8988T (cell line): ENCODE measurements around the gene ATP8A2.

Experiments
- DNase-seq: peaks from one replicate; pipeline ENCODE4 v3.0.0; 2011

Gene ATP8A2

GRCh38 chr13:25981060-25981459 is 609.3 kb downstream of the ATP8A2 start:
- no peak for DNase-seq

DNA sequence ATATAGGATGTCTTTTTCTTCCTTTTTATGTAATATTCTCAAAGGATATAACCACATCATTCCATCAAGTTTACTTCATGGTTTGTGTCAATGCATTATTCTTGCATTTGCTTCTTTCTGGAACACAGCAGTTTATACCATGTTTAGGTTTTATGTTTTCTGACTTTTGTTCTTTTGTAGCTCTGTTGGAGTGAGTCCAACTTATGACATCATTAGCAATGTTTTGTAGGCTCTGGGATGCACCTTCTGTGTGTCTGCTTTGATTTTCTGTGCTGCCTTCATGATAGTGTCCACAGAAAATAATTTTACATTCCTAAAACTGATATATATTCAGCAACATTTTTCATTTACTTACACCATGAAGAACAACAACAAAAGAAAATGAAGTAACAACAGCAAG is 611.1 kb downstream of the ATP8A2 start:
- DNase-seq, result no peak

- no peak for DNase-seq
Observed at GRCh38 chr13:25987987-25988386, 616.2 kb downstream of the ATP8A2 start.

- DNase-seq, result no peak
Observed at GRCh38 chr13:25988661-25989060, 616.9 kb downstream of the ATP8A2 start.

DNA sequence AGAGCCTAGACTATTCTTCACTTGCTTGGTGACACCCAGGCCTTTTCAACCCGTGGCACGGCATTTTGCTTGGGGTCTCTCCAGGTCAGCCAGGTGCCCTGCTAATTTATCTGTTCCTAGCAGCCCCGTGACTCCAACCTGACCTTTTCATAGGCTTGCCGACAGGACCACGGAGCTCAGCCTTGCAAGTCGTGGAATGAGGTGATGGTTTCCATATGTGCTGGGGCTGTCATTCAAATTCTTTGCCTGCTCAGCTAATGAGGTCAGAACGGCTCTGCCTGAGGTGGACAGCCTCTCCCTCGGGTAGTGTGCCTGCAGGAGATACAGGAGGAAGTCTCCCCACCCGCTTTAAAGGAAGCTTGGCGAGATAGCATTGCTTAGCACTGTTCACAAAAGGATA is 619.0 kb downstream of the ATP8A2 start:
- no peak for DNase-seq

DNA sequence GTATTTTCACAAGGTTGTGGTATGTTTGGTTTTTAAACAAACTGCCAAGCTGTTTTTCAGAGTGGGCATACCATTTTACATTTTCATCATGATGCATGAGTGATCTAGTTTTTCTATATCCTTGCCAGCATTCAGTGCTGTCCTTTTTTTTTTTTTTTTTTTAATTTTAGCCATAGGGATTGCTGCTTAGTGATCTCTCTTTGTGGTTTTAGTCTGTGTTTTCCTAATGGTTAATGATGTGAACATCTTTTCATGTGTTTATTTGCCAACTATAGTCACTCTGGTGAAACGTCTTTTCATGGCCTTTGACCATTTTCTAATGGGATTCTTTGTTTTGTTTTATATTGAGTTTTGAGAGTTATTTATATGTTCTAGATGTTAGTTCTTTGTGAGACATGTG is 620.3 kb downstream of the ATP8A2 start:
- DNase-seq, result no peak

DNA sequence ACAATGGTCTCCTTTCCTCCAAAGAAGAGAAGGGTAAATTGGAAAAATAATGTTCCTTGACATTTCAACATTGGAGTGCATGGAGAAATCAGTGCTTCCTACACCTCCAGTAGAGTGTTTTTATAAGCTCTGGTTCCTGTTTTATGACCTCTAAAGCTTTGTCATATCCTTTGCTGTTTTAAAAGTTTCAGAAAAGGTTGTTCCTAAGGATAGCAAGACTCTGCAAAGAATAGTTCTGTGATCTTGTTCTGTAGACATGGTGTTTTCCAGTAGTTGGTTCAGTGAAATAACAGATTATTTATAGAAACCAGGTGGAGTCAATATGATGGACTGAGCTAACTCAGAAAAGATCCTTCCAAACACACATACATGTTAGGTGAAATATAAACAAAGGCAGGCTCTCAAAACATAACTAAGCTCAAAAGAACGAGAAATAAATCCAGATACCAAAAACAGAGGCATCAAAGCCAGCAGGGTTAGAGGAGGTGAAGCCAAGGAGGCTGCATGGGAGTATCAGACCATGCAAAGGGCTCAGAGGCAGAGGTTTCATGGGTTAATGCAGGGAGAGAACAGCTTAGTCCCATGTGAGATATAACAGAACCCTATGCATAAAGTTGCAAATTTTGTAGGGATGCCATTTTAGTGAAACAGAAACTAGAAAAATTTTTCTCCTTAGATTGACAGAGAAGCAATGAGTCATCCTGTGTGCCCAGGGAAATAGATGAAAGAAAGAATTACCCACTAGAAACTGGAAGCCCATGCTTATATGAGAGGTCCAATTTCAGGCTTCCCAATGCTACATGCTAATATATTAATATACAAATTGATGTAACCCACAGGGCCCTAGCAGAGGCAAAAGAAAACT is 635.7 kb downstream of the ATP8A2 start:
- no peak for DNase-seq

GRCh38 chr13:26010487-26011207 is 638.9 kb downstream of the ATP8A2 start:
- no peak for DNase-seq

DNA sequence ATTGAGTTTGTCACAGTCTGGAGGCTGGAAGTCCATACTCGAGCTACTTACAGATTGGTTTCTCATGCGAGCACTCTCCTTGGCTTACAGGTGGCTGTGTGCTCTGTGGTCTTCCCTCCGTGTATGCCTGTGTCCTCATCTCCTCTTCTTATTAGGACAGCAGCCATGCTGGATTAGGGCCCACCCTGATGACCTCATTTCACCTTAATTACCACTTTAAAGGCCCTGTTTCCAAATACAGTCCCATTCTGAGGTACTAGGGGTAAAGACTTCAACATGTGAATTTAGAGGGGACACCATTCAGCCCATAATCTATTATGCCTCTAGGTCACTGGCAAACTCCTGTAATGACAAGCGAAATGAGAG is 639.4 kb downstream of the ATP8A2 start:
- DNase-seq, result no peak

- DNase-seq, result no peak
Observed at GRCh38 chr13:26011996-26012821, 640.4 kb downstream of the ATP8A2 start.

DNA sequence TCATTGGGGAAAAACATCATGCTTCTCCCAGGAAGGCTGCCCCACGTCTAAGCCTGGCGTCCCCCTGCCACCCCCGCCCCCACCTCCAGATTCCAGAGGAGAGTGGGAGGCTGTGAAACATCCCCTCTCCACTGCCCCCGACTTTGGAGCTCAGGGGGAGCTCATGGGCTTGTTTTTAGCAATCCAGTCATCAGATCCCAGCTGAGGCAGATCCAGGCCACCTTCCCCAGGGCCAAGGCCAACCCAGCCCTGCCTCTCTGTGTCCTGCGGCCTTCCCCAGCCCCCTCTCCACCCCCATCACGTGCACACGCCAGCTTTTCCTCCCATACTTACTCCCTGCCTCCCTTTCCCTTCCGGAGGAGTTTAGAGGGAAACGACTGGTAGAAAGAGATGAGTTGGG is 641.2 kb downstream of the ATP8A2 start:
- no peak for DNase-seq

GRCh38 chr13:26015271-26016125 is 643.7 kb downstream of the ATP8A2 start:
- DNase-seq, result no peak

- no peak for DNase-seq
Observed at GRCh38 chr13:26016189-26016588, 644.4 kb downstream of the ATP8A2 start.

DNA sequence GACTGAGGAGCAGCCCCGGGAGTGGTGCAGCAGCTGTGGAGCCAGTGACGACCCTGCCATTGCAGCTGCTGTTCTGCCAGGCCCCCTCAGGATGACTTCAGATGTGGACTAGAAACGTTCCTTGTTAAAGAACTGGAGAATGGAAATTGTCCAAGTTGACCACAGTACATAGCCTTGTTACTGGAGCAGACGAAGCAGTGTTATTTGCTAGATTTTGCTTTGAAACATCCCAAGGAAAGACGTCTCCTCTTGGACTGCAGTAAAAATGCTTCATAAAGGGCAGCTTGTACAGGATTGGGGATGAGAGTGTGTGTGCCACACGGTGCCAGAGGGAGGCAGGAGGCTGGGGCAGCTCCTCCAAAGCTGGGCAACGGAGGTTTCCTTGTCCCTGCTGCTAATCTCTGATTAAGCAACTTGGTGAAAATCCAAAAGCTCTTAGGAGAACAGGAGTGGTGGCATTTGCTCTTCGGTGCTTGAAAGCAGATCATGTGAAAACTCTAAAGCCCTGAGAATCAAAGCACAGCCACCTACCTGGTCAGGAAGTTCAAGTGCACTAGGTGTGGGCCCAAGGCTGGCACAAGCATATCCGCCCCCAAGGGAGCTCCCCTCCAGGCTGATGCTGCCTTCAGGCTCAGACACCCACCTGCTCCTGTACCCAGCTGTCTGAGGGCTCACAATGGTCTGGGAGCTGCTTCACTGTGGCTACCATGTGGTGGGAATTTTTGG is 645.6 kb downstream of the ATP8A2 start:
- DNase-seq, result no peak

- no peak for DNase-seq
Observed at GRCh38 chr13:26017932-26018665, 646.3 kb downstream of the ATP8A2 start.

DNA sequence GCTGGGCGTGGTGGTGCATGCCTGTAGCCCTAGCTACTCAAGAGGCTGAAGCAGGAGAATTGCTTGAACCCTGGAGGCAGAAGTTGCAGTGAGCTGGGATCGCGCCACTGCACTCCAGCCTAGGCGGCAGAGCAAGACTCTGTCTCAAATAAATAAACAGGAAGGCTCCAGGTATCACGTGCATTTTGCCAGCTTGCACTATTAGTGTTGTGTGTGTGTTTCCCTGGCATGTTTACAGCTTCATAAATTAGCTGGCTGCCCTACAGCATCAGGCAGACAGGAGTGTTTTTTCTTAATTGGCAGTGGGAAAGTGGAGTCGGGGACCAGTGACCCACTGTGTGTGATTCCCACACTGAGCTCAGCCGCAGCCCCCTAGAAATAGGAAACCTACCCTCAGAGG is 647.5 kb downstream of the ATP8A2 start:
- no peak for DNase-seq

DNA sequence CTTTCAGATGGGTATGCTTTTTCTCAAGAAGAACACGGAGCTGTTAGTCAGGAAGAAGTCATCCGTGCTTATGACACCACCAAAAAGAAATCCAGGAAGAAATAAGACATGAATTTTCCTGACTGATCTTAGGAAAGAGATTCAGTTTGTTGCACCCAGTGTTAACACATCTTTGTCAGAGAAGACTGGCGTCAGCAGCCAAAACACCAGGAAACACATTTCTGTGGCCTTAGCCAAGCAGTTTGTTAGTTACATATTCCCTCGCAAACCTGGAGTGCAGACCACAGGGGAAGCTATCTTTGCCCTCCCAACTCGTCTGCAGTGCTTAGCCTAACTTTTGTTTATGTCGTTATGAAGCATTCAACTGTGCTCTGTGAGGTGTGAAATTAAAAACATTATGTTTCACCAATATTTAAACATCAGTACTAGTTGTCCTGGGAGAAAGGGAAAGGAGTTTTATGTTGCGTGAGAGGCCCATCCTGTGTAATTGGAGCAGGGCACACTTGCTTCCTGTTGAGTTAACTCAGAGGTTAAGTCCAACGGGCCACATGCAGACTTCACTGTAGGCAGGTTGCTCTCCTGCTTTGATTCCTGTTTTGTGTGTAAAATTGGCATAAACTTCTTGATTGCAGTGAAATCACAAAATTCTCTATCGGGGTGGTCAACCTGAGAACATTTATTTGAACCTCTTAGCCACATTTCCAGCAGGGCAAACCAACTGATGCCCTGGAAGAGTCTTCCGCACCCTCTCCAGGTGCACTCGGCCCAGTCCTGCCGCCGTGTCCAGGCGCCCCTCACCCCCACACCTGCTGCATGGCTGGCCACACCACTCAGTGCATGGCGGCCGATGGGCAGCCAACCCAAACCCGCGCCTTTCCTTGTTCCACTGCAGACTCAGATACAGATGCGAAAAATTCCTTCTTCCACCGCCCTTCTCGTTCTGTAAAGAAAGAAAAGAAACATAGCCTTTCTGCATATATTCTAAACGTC is 648.4 kb downstream of the ATP8A2 start:
- DNase-seq, result no peak

GRCh38 chr13:26020891-26021290 is 649.1 kb downstream of the ATP8A2 start:
- no peak for DNase-seq

DNA sequence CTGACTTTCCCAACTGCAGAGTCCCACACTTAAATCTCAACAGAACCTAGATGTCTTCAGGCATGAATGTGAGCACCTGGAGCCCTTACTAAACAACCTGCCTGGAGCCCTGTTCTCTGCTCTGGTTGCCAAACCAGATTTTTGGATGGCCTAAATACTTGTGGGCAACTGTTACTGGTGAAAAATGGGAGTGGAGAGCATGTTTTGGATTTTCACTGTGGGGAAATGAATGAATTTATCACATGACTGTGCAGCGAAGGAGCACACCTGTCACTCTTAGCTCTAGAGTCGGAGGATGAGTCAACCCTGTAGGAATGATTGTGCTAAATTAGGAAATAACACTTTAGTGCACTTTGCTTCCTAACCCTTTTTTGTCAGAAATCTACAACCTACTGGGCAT is 649.7 kb downstream of the ATP8A2 start:
- no peak for DNase-seq

GRCh38 chr13:26021956-26022355 is 650.2 kb downstream of the ATP8A2 start:
- DNase-seq, result no peak
